ENCODE results near the gene KRT74.

The KRT74 gene

DNA sequence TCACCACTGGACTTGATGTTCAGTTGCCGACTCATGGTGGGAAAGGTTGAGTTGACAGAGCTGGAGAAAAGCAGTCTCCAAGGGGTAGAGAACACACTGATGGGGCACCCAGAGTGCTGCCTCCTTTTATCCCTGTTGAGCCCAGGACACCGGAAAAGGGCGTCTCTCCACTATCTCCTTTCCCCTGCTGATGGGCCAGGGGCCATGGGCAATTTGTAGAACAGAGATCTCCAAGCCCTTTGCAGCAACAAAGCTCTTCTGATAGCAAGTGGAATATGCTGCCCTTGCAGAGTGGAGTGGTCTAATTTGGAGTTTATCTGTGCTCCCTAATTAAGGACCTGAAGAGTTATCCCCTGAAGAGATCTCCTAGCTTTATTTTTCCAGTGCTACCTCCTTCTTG lies at the start of gene KRT74:
Gene KRT74 (minus strand): TSS at position 101 of the 400 bp plus-strand sequence. CDS start 66 bp downstream, at position 35.
- DNase-seq, result no peak

DNA sequence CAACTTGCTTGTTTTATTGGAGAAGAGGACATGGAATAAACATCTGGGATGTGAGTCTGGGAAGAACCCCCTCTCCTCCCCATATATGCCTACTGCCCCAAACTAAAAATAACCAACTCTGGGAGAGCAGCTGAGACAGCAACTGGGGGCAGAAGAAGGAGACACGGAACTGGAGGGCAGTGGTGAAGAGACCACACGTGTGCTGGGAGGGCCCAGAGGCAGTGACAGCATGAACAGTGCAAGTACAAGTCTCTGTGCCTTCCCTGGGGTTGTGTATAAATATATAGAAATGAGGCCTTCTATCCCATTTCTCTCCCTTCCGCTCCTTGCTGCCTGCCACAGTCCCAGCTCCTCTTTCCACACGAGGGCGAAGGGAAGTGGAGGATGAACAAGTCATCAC lies 48.7 kb upstream of the KRT74 start:
- no peak for DNase-seq

DNA sequence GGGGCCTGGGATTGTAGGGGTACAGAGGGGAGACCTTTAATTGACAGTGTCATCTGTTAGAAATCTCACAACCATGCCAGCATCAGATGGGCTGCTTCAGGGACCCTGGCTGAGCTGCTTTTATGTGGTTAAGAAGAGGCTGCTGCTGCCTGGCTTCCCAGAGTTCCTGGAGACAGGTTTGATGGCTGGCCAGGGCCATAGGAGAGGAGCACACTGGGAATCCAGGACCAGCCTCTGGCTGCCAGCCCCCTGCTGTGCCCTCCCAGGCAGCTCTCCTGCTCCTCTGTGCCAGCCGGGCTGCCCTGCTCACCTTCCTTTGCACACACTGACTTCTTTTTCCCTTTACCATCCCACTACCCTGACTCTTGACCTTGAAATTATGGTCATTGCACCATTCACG lies 45.2 kb upstream of the KRT74 start:
- DNase-seq, result no peak

DNA sequence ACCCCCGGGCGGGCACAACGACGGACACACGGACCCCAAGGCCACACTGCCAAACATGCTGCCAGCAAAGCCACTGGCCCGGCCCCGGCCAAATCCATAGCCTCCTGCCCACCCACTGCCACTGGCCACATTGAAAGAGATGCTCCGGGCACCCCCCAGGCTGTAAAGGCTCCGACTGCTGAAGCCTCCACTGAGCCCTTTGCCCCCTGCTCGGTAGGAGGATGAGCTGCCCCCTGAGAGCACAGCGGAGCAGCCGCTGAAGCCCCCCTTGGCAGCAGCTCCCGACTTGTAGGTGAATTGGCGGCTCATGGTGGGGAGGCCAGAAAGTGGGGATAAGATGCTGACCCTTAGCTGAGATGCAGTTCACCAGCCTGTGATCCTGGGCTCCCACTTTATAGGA lies 44.6 kb upstream of the KRT74 start, which contains the start of gene KRT73:
Gene KRT73 (minus strand): TSS at position 344 of the 400 bp plus-strand sequence. CDS start 35 bp downstream, at position 309.
- DNase-seq, result no peak

DNA sequence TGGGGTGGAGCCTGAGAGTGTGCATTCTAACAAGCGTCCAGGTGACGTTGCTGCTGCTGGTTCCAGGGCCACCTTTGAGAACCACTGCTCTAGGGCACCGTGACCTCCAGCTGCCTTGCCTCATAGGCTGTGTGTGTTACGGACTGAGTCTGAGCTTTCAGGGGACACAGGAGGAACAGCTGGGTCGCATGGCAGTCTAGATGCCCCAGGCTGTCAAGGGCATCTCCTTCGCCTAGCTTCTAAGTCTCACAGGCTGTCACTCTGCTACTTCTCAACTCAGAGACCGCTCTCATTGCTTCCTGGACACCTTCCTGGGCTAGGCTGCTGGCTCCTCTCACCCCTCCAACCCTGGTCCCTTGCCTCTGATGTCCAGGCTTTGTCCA lies 43.8 kb upstream of the KRT74 start:
- DNase-seq, result no peak

DNA sequence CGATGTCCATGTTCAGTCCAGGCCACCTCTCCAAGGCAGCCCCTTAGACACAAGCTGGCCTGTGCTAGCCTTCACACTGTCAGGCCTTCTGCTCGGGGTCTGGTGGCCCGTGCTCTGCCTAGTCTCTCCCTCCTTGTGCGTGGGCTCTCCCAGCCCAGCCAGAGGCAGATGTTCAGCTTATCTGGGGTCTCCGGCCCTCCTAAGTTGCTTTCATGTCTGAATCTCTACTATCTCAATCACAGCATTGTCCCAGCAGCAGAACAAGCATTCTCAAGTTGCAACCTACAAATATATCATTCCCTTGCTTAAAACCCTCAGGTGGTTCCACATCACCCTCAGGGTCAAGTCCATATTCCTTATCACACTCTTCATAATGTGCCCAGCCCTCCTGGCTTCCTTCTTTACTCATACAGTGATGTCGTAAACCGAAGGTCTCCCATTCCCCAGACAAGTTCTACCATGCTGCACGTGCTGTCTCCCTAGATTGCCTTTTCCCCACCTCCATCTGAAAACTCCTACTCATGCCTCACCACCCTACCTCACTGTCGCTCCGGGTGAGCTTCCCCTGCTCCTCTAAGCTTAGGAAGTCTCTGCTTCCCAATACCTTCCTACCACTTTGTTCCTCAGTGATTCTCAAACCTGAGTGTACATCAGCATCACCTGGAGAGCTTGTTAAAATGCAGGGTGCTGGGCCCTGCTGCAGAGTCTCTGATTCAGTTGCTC lies 43.2 kb upstream of the KRT74 start:
- DNase-seq, result no peak

DNA sequence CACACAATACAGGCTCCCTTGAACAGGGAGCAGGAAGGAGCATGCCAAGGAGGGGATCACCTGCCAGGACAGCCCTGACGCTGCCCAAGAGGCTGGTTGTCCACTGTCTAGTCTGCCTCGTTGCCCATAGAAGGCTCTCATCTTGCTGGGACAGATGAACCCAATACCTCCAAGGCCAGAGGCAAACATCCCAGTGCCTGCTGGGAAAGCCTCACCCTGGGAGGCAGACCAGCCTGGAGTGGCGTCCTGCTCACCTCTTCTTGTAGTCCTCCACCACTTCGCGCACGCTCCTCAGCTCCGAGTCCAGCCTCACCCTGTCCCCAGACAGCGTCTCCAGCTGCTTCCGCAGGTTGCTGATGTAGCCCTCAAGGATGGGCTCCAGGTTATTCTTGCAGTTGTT lies 42.3 kb upstream of the KRT74 start:
- no peak for DNase-seq

DNA sequence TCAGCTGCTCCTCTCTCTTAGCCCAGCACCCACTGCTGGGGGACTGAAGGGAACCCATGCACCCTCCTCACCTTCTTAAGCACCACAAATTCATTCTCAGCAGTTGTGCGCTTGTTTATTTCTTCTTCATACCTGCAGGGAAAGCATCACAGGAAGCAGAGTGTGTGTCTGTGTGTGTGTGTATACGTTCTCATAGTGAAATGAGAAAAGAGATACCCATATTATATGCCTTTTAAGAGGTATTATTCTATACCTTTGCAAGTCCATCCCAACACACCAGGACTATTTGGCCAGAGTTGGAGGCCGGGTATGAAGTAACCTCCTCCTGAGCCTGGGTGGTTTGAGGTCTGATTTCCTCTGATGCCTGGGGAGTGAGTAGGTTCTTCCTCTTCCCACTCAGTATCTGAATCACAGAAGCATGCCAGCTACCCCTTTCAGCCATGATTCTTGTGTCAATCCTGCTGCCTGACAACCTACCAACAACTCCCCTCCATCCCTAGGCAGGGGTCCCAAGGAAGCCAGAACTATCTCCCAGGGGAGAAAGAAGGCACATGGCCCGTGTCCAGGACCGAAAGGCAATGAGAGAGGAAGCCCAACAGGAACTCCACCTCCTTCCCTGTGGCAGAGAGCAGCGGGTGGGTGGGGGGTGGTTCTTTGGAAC lies 41.7 kb upstream of the KRT74 start:
- DNase-seq, result no peak

DNA sequence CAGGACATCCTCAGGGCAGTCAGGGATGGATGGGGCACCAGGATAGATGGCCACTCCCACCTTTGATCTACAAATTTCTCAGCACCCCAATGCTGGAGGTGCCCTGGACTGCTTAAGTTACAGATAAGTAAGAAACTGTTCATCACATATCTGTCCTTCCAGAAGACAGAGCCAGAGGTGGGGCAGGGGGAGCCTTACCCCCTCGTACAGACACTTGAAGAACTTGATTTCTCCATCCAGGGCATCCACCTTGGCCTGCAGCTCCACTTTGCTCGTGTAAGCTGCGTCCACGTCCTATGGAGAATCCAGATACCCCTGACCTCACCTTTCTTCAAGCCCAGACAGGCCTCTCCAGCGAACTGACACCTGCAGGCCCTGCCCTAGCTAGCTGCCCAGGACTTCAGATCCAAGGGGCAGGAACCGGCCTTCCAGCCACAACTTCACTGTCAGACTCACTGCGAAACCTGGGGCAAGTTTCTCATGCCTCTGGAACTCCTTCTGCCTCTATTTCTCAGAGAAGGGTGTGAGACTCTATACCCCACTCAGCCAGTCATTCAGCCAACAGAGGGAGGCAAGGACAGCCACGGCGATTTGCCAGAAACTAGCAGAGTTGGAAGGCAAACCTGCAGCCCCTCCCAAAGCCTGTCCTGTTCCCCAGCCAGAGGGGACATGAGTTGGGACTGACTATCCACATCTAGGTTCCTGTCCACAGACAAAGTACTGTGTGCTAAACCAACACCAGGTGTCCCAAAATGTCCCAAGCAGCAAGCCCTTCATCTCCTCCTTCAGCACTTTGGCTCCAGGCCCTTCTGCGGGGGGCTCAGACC lies 41.0 kb upstream of the KRT74 start:
- DNase-seq, result no peak

DNA sequence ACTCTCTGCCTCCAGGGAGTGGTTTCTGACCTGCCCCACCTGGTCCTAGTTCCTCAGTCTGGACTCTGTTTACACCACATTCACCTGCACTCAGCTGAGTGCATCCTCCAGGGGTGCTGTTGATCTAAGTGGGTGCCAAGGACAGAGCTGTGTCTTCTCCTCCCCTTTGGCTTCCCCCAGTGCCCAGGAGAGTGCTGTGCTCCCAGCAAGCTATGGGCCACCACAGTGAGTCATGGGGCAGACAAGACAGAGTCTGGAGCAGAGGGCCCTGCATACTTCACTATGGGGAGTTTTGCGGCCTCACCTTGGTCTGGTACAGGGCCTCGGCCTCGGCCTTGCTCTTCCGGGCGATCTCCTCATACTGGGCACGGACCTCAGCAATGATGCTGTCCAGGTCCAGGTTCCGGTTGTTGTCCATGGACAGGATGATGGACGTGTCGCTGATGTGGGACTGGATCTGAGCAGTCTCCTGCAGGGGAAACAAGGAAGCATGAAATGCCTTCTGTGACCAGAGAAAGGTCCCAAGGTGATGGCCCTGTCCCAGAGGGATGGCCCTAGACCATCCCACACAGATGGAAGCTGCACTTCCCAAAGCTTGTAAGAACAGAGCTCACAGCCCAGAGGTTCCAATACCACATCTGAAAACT lies 39.9 kb upstream of the KRT74 start:
- DNase-seq, result no peak

DNA sequence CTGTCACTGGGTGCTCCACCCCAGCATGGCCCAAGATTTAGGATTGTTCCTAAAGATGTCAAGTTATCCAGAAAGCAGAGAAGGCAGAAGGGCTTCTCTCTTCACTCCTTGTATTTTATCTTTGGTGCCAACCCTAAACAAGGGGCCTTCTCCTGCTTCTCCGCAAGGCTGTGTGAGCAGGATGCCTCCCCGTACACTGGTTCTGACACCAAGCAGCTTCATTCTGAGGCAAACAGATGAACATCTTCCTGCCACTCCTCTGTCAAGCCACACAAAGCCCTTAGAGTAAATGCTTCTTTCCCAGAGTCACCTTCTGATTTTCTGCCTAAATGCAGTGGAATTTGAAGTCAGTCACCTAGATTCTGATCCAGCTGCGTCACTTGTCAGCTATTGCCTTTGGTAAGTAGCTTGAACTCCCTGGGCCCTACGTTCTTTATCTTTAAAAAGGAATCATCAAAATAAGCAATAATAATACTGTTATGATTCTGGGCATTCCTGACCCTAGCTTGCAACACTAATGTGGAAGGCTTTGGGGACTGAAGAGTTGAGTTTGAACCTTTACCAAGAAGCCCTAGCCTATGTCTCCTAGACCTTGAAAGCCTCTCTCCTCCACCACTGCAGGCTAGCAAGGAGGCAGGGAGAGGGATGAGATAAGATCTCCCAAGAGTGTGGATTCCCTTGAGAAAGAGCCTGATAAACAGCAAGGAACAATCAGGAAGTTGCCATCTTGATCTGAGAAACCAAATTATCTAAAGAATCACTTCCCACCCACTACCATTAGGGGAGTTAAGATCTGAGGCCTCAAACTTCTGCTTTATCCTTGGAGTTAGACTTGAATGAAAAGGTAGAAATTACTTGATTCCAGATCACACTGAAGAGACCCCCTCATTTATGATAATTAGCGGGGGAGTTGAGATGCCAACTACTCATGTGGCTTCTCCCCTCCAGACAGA lies 39.1 kb upstream of the KRT74 start:
- DNase-seq, result no peak

DNA sequence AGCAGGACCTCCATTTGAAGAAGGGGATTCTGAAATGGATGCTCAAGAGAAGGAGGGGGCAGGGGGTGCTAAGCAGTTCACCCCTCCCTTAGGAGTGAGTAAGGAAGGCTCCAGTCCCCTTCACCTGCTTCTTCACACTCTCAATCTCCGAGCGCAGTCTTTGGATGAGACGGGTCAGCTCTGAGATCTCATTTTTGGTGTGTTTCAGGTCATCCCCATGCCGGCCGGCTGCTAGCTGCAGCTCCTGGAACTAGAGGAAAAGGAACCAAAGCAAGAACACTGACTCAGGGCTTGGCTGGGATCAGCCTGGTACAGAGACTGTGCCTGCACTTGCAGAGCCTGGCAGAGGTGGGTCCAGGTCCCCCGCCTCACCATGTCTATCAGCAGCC lies 37.4 kb upstream of the KRT74 start:
- DNase-seq, result no peak

DNA sequence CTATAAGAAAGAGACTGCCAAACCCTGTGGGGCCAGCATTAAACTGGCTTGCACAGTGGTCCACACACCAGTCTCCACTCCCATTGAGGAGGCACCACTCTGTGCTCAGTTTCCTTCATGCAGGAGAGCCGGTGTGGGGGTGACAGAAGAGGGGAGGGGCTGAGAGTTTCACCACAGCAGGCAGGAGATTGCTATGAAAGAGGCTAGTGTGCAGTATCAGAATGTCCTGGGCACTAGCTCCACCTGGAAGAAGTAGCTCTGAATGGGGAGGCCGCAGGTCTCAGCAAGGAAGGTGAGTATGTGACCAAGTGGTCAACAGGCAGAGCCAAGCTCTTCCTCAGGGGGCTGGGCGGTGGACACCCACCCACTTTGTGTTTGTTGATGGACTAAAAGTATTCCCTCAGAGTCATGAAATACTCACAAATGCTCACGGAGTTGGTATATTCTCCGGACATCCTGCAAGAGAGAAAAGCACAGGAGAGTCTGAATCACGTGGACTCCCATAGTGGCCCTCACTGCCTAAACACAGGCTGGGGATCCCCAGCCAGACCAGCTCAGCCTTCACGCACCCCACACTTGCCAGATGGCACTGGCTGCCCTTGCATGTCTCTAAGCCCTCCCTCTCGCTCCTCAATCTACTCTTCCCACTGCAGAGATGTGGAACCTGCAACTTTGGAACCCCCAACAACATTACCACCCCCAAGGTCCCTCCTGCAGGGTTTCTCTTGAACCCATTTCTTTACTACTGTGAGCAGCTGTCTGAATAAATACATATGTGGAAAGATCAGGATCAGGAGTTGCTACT lies 35.4 kb upstream of the KRT74 start:
- DNase-seq, result no peak

DNA sequence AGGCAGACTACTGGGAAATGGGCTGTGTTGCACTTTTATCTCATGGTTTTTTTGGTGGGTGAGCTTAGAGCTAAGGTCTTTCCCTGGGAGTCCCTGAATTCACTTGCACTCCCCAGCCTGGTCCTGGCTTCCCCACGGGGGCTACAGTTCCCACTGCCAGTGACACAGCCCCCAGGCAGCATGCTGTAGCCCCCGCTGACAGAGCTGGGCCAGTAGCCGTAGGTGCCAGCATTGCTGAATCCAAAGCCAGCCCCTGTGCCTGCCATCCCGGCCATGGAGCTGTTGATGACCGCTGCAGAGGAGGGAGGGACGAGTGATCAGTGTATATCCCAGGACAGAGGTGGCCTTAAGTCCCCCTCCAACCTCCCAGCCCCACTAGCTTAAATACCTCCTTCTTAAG lies 34.5 kb upstream of the KRT74 start:
- no peak for DNase-seq

DNA sequence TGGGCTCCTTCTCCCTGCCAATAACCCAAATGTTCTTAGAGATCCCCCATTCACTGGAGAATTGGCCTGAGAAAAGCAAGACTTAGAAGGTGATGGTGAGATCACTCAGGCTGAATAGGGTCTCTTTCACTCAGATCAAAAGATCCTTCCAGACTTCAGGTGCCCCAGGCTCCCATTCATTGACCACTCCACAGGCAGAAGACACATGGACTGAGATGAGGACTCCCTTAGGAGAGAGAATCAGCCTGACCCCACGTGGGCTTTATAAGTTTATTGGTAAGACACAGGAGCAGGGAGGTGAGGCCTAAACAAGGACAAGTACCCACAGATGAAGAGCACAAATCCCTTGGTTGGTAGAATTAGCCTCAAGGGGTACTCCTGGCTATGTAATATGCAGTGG lies 33.7 kb upstream of the KRT74 start:
- no peak for DNase-seq

DNA sequence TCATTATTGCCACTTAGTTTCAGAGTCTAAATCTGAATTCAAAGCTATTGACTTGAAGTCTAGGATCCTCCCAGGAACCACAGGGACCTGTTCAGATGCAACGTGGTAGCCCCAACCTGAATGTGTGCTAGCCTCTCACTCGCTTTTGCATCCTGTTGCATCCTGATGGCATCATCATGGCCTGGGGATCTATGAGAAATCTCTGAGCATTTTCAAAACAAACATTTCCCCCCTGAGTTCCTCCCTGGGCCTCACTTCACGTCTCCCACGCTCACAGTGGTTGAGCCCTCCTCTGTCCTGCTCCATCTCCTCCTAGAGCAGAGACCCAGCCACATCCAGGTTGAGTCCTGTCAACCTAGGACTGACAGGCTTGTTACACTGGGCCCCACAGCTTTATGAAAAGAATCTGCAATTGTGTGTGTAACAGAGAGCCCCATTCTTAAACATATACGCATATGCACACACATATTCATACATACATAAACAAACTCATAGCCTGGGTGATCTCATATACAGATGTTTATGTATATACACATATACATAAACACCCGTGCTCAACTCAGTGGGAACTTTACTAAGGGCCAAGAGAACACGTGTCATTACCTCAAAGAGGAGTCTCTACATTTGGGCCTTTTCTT lies 33.1 kb upstream of the KRT74 start:
- no peak for DNase-seq

DNA sequence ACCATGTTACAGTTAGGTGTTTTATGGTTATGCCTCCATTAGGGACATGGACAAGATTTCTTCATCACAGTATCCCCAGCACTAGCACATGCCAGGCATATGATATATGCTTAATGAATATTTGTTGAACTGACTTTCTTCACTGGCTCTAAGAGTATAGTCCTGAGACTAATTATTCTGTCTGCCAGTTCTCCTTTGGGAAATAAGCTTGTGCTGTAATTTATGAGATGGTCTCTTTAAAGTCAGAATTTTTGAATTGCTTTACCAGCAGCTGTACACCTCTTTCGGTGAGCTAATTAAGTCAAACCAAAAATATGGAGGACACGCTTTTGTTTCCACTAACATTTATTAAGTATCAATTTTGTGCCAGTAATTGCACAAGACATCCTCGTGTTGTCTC lies 32.5 kb upstream of the KRT74 start:
- no peak for DNase-seq

DNA sequence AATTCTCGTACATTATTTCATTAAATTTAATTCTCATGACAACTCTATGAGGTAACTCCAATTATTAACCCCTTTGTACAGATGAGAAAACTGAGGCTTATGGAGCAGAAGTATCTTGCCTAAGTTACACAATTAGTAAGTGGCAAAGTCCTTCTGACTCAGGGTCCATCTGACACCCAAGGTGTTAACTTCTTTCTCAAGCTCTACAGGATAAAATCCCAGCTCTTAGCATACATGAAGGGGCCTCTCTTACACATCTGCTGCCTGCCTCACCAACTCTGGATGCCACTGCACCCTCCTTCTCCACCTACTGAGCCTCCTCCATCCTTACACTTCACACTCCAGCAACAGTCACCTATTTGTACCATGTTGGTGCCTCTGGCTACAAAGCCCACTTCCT lies 31.9 kb upstream of the KRT74 start:
- no peak for DNase-seq

DNA sequence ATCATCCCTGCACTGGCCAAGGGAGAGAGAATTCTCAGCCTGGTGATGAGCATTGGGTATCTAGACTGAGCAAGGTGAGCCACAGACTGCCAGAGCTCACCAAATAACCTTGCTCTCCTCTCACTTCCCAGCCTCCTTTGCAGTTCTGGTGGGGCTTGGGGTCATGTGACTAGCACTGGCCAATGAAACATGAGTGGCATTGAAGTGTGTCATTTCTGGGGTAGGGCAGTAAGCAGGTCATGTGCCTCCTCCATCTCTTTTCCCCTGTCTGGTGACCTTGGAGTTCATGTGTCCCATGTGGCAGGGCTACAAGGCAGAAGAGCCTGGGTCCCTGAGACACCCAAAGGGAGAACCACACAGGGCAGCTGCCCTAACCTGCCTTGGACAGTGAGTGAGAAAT lies 31.2 kb upstream of the KRT74 start:
- DNase-seq, result no peak

DNA sequence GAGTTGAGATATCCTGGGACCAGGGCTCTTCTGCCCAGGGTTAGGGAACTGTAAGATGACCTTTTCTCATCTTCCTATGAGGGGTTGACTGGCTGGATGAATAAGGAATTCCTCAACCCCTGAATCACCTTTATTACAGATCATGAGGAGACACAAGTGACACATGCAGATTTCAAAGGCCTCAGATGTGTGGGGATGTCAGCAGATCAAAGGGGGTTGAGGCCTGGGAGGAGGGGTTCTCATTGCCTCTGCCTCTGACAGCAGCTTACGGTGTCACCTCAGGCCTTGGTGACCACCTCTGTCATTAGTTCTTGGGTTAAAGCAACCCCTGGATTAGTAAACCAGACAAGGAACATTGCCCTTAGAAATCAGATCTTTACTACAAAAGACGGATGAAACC lies 29.7 kb upstream of the KRT74 start:
- no peak for DNase-seq

DNA sequence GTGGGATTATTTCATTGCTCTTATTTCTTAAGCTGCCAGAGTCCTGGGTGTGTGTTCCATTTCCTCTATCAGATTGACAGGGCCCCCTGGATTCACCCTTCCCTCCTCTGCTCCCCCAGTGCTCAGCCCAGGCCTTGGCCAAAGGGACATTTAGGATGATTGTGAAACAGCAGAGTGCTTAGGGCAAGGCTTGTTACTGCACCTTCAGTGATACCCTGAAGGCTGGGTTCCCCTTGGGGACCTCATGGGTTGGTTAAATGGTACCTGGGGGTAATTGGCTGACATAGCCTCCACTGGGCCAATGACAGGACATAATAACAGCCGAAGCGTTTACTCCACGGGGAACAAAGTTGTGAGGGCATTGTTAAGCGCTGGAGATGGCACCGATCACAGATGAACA lies 28.9 kb upstream of the KRT74 start:
- DNase-seq, result no peak

All from SIG-M5 (cell line).